Measurements from ENCODE around the gene KRTAP5-5. TPM values are rescaled to one million over a fixed set of nuclear protein-coding genes. Genes with fewer than 3 reads are reported as not detected.

Gene KRTAP5-5
- polyA plus RNA-seq, 1 donor from 2014 or later, result not detected

DNA sequence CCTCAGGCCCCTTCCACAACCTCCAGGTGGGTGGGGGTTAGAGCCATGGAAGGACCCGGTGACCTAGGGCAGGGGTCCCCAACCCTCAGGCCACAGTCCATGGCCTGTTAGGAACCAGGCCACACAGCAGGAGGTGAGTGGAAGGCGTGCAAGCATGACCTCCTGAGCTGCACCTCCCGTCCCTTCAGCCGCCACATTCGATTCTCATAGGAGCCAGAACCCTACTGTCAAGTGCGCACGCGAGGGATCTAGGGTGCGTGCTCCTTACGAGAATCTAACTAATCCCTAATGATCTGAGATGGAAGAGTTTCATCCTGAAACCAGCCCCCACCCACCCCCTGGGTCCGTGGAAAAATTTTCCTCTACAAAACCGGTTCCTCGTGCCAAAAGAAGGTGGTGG lies 4.0 kb upstream of the KRTAP5-5 start:
- no peaks in the 10 kb centered on the region for H3K79me2 ChIP-seq (replicated peaks; ENCODE audit: insufficient read depth, low read length)
- H3K9ac ChIP-seq (ENCODE audit: low read length), result no peak overlapping the region
- H3K4me2 ChIP-seq (ENCODE audit: low read length), result no peak overlapping the region
- H3K27me3 ChIP-seq (ENCODE audit: insufficient read depth, low read depth, low read length), result no peaks in the 10 kb centered on the region
- no peak overlapping the region for H3K27ac ChIP-seq (ENCODE audit: low read length)
- no peak overlapping the region for H3K4me3 ChIP-seq (ENCODE audit: low read length)
- no peaks in the 10 kb centered on the region for H4K20me1 ChIP-seq (ENCODE audit: insufficient read depth)
- no peak overlapping the region for H2AFZ ChIP-seq (ENCODE audit: low read depth, low read length)
- H3K36me3 ChIP-seq (ENCODE audit: insufficient read depth, low read length), result no peaks in the 10 kb centered on the region
- TF ChIP-seq SMC3 (conservative IDR thresholded peaks at IDR 0.05; ENCODE audit: poor library complexity) (no peak), TAF1 (IDR thresholded peaks at IDR 0.05; ENCODE audit: low read depth) (no peak), RAD21 (conservative IDR thresholded peaks at IDR 0.05) (no peak), POLR2AphosphoS5 (IDR thresholded peaks at IDR 0.05) (no peak), EP300 (conservative IDR thresholded peaks at IDR 0.05; ENCODE audit: poor library complexity, severe bottlenecking) (no peak), MXI1 (conservative IDR thresholded peaks at IDR 0.05; ENCODE audit: poor library complexity, severe bottlenecking) (no peak)
- H3F3A ChIP-seq (ENCODE audit: insufficient read depth, low read length, poor library complexity, severe bottlenecking), result no peaks in the 10 kb centered on the region
- no peaks in the 10 kb centered on the region for H3K9me3 ChIP-seq (ENCODE audit: low read length)
- H3K9me2 ChIP-seq (ENCODE audit: insufficient read depth, low read length), result no peaks in the 10 kb centered on the region

DNA sequence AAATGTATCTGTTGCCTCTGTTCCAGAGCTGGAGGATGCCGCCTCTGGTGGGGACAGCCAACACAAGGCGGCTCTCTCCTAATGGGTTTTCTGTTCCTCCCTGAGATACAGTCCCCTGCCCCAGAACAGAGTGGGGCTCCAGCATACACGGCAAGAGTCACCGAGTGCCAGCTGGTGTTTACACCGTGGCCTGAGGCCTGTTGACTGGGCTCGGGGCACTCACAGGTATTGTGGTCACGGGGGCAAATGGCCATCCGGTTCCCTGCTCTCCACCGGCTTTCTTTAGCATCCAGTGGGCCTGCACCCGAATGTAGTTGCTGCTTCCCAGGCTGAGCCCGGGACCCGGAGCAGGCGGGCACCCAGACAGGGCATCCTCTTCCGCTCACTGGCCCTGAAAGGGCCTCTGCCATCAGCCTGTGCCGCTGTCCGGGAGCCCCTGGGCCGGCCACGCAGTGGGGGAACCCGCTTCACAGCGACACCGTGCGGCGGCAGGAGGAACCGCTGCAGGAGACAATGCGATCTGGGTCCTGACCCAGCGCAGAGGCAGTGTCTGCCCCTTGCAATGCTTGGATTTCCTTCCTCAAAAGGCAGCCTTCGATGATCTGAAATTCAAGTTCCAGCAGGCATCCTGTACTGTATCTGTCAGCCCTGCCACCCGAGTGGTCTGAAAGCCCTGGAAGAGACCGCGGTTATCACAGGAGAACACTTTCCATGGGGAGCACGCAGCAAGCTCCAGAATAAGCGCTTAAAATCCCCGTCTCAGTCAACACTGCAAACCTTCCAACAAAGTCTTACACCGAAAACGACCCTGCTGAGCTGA lies 859 bp upstream of the KRTAP5-5 start:
- no peak overlapping the region for H3K4me2 ChIP-seq (ENCODE audit: low read length)
- no peaks in the 10 kb centered on the region for H4K20me1 ChIP-seq (ENCODE audit: insufficient read depth)
- no peaks in the 10 kb centered on the region for H3F3A ChIP-seq (ENCODE audit: insufficient read depth, low read length, poor library complexity, severe bottlenecking)
- no peak overlapping the region for H3K27ac ChIP-seq (ENCODE audit: low read length)
- no peaks in the 10 kb centered on the region for H3K36me3 ChIP-seq (ENCODE audit: insufficient read depth, low read length)
- H3K4me3 ChIP-seq (ENCODE audit: low read length), result no peak overlapping the region
- H3K9ac ChIP-seq (ENCODE audit: low read length), result no peak overlapping the region
- peak; percentile 39 for TF ChIP-seq RAD21 (conservative IDR thresholded peaks at IDR 0.05)
- TF ChIP-seq EZH2 (IDR thresholded peaks at IDR 0.05; ENCODE audit: borderline replicate concordance, insufficient read depth, low read length, poor library complexity, severe bottlenecking), result no peak
- TF ChIP-seq SMC3 (conservative IDR thresholded peaks at IDR 0.05; ENCODE audit: poor library complexity), result peak; percentile 37
- TF ChIP-seq POLR2AphosphoS5 (IDR thresholded peaks at IDR 0.05), result no peak
- TF ChIP-seq, protein P1, sequence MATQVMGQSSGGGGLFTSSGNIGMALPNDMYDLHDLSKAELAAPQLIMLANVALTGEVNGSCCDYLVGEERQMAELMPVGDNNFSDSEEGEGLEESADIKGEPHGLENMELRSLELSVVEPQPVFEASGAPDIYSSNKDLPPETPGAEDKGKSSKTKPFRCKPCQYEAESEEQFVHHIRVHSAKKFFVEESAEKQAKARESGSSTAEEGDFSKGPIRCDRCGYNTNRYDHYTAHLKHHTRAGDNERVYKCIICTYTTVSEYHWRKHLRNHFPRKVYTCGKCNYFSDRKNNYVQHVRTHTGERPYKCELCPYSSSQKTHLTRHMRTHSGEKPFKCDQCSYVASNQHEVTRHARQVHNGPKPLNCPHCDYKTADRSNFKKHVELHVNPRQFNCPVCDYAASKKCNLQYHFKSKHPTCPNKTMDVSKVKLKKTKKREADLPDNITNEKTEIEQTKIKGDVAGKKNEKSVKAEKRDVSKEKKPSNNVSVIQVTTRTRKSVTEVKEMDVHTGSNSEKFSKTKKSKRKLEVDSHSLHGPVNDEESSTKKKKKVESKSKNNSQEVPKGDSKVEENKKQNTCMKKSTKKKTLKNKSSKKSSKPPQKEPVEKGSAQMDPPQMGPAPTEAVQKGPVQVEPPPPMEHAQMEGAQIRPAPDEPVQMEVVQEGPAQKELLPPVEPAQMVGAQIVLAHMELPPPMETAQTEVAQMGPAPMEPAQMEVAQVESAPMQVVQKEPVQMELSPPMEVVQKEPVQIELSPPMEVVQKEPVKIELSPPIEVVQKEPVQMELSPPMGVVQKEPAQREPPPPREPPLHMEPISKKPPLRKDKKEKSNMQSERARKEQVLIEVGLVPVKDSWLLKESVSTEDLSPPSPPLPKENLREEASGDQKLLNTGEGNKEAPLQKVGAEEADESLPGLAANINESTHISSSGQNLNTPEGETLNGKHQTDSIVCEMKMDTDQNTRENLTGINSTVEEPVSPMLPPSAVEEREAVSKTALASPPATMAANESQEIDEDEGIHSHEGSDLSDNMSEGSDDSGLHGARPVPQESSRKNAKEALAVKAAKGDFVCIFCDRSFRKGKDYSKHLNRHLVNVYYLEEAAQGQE (IDR thresholded peaks at IDR 0.05; ENCODE audit: borderline replicate concordance), result no peak
- TF ChIP-seq, protein P2, sequence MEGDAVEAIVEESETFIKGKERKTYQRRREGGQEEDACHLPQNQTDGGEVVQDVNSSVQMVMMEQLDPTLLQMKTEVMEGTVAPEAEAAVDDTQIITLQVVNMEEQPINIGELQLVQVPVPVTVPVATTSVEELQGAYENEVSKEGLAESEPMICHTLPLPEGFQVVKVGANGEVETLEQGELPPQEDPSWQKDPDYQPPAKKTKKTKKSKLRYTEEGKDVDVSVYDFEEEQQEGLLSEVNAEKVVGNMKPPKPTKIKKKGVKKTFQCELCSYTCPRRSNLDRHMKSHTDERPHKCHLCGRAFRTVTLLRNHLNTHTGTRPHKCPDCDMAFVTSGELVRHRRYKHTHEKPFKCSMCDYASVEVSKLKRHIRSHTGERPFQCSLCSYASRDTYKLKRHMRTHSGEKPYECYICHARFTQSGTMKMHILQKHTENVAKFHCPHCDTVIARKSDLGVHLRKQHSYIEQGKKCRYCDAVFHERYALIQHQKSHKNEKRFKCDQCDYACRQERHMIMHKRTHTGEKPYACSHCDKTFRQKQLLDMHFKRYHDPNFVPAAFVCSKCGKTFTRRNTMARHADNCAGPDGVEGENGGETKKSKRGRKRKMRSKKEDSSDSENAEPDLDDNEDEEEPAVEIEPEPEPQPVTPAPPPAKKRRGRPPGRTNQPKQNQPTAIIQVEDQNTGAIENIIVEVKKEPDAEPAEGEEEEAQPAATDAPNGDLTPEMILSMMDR (IDR thresholded peaks at IDR 0.05; ENCODE audit: poor library complexity, severe bottlenecking), result peak; percentile 71
- no peak for TF ChIP-seq EP300 (conservative IDR thresholded peaks at IDR 0.05; ENCODE audit: poor library complexity, severe bottlenecking)
- TF ChIP-seq TAF1 (IDR thresholded peaks at IDR 0.05; ENCODE audit: low read depth), result no peak
- no peak for TF ChIP-seq MXI1 (conservative IDR thresholded peaks at IDR 0.05; ENCODE audit: poor library complexity, severe bottlenecking)
- no peaks in the 10 kb centered on the region for H3K79me2 ChIP-seq (replicated peaks; ENCODE audit: insufficient read depth, low read length)
- H3K27me3 ChIP-seq (ENCODE audit: insufficient read depth, low read depth, low read length), result no peaks in the 10 kb centered on the region
- no peaks in the 10 kb centered on the region for H3K9me2 ChIP-seq (ENCODE audit: insufficient read depth, low read length)
- no peaks in the 10 kb centered on the region for H3K9me3 ChIP-seq (ENCODE audit: low read length)
- H2AFZ ChIP-seq (ENCODE audit: low read depth, low read length), result no peak overlapping the region
